8988T (cell line): ENCODE measurements around the gene IFRD1.

ENCODE experiments used
- DNase-seq: peaks from one replicate; pipeline ENCODE4 v3.0.0; 2011

The IFRD1 gene, protein sequence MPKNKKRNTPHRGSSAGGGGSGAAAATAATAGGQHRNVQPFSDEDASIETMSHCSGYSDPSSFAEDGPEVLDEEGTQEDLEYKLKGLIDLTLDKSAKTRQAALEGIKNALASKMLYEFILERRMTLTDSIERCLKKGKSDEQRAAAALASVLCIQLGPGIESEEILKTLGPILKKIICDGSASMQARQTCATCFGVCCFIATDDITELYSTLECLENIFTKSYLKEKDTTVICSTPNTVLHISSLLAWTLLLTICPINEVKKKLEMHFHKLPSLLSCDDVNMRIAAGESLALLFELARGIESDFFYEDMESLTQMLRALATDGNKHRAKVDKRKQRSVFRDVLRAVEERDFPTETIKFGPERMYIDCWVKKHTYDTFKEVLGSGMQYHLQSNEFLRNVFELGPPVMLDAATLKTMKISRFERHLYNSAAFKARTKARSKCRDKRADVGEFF

DNA sequence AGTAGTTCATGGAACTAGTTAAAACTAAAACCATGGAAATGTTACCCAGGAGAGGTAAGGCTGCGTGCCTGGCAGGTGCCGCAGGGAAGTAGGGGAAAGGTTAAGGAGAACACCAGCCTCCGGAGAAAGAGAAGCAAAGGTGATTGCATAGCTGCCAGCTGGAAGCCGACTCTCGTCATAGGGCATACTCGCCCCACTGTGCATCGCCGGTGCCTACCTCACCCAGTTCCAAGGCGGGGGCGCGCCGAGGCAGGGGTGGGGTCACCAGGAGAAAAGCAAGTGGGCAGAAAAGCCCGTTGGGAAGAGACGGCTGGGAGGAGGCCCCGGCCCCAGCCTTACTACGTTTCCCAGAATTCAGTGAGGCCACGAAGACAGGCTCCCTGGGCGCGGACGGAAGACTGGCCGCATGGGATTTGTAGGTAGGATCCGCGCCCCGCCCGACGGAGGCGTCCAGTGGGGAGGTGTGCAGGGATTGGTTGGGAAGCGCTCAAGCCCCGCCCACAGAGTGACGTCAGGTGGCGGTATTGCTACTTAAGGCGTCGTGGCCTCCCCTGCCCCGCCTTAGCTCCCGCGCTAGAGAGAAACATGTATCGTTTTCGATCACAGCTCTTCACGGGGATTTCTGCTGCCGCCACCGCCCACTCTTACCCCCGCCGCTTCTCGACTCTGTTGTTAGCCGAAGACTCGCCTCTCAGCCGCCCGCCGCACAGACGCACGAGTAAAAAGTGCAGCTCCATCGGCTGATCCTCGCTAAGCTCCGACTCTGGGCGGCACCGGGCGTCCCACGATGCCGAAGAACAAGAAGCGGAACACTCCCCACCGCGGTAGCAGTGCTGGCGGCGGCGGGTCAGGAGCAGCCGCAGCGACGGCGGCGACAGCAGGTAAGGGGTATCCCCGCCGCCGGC lies at the start of gene IFRD1:
Gene IFRD1 (plus strand): TSS at position 559 of the 905 bp plus-strand sequence. CDS start 229 bp downstream, at position 788.
- DNase-seq = peak; percentile 51

DNA sequence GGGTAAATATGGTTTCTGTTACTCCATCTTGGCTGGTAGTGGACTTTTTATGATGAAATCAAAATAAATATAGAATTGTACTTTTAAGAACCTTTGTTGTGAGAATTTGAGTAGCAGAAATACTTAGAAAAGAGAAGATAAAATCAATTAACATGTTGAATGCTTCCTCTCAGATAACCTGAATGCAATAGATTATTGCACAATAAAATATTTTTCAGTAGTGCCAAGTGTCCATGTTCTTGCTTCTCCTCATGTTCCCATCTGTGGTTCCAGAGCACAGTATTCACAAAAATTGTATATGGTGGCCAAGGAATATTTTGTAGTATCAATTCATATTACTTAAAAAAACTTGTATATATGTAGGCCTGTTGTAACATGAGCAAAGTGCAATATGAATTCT lies 45.9 kb upstream of the IFRD1 start:
- DNase-seq = no peak

DNA sequence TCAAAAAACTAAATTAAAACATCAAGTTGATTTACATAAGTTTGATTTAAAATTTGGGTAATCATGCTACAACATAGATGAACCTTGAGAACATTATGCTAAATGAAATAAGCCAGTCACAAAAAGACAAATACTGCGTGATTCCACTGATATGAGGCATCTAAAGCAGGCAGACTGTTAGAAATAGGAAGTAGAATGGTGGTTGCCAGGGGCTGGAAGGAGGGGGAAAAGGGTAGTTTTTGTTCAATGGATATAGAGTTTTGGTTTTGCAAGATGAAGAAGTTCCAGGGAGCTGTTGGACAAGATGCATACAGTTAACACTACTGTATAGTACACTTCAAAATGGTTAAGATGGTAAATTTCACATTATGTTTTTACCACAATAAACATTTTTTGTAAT lies 45.0 kb upstream of the IFRD1 start:
- no peak for DNase-seq

DNA sequence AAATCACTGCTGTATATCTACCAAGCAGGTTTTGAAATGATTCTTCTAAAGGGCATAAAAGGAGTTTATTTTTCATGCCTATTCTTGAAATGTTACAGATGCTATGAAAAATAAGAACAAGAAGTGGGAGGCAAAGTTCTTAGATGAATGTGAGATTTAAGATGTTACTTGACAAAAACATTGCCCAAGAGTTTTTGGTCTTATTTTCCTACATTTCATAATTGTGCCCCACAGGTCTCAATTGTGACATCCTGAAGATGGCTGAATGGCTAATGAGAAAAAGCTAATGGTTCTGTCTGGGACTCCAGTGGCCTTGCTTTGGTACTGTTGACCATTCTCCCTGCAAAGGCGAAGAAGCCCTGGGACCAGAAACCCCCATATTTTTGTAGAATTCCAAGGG lies 43.0 kb upstream of the IFRD1 start:
- no peak for DNase-seq

DNA sequence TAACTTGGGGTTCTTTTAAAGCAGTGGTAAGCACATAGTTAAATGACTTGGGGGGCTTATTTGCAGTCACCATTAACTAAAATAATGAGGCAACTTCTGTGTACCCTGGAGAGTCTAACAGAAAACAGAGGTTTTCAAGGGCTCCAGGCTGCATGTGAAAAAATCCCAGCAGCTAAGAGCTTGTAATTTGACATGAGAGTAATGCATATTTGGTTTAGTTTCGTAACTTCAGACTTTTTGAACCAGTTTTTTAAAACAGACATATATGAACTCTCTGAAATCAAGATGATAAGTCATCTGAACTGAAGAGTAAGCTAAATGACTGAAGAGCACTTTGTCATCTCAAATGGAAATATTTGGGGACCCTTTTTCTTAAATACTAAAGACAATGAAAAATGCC lies 40.2 kb upstream of the IFRD1 start:
- DNase-seq = no peak

DNA sequence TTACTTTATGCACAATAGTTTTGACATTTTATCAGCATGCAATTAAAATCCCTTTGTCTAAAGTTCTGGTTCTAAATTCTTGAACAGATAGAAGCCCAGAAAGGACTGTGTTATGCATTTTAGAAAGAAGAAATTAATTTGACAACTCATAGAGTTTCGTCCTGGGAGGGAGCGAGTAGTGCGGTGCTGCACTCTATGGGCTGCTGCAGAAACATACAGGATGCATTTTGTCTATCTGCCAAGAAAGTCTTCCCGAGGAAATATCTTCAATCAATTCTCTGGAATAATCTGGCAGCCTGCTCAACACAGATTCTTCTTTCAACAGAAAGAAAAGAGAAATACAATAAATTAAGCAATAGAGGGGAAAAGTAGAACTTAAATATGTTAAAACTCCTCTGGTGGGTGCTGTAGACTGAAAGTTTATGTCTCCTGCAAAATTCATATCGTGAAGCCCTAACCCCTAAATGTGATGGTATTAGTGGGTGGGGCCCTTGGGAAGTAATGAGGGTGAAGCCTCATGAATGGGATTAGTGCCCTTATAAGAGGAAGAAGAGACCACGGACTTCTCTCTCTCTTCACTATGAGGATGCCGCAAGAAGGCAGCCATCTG lies 39.0 kb upstream of the IFRD1 start:
- DNase-seq = no peak

DNA sequence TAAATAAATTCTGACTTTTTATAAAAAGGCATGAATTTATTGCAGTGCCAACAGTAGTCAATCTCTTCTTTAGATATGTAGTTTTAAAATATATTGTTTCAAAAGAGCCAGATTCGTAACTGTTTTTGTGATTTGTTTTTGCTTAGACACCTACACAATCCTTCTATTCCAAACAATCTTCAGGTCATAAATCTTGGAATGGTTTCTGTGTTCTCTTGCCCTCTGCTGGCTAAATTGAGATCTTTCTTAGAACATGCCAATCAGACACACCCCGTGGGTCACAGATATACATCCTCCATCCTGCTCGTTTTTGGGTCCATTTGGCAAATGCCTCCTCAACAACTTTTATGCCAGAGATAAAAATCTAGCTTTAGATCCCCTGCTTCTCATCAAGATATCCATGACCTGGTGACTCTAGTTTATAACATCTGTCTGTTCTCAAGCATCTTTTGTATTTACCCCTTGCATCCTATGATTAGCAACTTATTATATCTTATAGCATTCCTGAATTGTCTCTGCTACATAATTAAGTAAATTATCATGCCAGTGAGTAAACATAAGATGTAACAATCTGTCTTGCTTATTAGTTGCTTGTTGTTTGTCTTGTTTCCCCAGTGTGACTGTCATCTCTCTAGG lies 35.3 kb upstream of the IFRD1 start:
- DNase-seq = no peak

DNA sequence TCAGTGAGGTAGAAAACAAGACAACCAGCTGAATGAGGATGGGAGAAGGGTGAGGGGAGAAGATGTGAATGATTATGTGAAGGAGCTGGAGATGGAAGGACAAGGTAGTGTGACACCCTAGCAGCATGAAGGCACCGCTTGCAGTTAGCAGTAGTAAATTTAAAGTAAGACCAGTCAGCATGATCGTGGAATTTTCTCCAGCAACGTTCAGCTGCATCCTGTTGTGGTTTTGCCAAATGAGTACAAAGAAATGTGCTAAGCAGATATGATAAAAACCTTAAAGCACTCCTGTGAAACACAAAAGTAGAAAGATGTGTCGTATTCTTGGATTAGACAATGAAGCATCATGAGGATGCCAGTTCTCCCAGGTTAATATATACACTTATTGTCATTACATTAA lies 34.1 kb upstream of the IFRD1 start:
- DNase-seq = no peak

DNA sequence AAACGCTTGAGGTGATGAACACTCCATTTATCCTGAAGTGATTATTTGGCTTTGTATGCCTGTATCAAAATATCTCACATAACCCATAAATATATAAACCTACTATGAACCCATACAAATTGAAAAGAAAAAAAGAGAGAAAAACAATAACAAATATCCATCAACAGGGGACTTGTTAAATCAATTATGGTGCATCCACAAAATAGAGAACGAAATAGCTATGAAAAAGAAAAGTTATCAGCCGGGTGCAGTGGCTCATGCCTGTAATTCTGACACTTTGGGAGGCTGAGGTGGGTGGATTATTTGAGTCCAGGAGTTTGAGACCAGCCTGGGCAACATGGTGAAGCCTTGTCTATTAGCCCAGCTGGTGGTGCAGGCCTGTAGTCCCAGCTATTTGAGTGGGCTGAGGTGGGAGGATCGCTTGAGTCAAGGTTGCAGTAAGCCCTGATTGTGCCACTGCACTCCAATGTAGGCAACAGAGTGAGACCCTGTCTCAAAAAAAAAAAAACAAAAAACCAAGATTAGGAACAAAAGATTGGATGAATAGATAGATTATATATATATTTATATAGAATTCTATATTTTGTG lies 30.6 kb upstream of the IFRD1 start:
- DNase-seq = no peak

DNA sequence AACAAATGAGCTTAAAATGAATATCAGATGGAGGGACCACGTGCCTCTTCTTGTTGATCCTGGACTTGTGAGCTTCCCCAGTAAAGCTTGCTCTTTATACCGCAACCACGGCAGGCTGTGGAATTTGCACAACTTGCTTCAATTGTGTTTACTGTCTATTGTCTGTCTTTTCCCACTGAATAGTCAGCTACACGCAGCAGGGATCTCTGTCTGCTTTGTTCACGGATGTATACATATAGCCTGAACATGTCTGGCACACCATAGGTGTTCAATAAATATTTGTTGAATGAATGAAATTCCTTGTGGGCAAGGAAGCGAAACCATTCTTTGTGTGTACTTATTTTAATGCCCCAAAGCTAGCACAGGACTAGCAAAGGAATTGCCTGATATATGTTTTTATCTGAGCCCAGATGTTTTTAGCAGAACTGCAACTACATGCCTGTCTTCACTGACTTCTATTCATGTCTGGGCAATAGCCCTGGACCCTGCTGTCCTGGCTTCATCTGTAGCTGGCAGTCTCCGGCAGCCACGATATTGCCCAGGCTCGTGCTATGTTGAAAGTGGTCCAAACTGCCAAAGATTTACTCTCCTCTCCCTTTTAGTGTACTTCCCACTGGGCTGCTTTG lies 29.9 kb upstream of the IFRD1 start:
- DNase-seq = no peak

DNA sequence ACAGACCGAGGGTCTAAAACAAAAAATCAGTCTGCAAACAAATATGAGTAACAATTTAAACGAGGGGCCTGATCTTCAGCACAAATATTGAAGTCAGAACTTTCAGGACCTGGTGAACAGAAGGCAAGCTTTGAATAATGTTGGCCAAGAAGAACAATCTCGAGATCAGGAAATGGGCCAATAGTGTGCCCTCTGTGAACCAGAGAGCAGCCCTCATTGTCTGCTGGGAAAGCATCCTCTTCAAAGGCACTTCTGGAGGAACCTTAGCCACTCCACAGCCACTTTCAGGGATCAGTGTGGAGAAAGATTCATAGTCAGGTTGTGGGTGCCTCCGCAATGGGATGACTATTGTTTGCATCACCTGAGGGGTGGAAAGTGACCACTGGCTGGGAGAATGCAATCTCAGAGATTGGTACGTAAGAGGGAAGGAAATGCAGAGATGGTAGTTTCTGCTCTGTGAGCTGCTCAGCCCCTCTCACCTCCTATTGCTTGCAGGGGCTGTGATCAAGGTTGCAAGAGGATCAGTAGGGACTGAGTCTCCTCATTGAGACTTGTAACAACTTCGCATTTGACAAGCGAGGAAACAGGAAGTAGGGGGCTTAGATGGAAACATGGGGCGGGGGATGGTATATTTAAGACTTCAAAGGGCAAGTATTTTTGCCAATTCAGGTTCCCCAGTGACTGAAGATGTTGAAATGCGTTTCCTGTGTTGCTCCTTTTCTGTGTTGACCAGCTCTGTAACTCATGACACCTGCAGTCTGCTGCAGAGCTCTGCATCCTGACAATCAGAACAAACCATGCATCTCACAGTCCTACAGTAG lies 28.4 kb upstream of the IFRD1 start:
- no peak for DNase-seq

DNA sequence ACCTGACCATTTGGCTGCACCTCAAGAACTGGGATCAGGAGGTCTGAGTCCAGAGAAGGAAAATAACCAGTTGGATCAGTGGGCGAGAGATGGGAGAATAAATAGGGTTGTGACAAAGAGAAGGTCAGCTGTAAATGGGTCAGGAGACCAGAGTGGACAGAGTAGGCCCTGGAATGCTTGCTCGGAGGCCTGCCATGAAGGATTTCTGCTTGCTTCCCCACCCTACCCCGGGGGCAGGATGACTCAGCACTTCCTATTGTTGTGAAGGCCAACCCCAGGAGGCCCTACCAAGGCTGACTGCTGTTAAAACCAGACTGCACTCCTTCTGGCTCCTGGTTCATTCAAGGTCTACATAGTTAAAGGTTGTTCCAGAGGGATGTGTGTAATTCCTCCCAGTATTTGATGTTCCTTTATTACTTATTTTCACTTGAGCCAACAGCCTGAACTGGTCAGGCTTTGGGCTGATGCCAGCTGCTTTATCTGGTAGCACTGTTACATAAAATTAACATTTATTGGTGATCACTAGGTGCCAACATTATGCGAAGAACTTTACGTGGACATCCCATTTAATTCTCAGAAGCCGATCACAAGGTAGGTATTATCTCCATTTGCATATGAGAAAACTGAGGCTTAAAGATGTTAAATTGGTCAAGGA lies 27.3 kb upstream of the IFRD1 start:
- DNase-seq = no peak

DNA sequence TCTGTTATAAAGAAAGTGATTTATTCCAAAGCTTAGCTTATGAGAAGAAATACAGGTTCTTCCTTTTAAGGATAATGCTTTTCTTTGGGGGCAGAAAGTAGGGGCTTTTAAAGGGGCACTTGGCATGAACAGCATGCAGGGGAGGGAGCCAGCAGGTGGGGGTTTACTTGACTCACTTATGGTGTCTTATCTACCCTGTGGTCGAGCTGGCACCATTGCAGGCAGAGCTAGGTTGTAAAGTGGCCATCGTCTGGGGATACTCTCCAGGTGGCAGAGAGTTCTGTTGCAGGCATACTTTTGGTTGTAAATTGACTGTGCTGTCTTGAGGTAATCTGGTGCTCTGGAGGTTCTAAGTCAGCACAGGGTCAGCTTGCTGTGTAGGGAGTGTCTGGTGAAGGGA lies 26.3 kb upstream of the IFRD1 start:
- DNase-seq = no peak

DNA sequence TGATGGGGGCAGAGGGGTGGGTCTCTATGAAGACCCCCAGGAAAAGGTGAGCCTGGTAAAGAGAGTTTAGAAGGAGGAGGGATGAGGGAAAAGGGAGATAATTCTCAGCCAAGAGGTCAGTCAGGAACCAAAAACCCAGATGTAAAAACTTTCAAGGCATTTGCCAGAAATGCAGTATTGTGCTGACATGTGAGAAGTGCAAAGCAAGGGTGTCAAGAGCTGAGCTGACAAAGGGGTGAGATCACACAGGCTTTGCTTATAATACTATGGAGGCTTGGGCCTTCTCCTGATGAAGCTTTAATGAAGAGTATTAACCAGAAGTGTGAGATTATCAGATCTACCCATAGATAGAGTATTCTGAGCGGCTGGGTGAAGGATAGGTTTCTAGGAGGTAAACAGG lies 22.3 kb upstream of the IFRD1 start:
- no peak for DNase-seq

DNA sequence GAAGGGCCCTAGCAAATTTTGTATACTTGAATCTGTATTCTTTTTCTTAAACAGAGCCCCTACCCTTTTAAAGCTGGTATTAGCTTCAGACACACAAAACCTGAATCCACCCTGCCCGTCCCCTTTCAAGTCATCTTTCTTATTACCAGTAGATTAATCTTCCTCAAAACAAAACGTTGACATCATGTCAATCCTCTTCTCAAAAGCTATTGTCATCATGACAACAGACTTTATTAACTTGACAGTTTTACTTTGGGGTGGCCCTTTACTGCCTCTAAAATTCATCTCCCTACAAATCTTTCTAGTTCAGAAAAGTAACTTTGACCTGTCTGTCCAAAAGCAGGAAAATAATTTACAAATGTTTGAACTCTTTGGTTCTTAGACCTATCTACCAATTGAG lies 21.5 kb upstream of the IFRD1 start:
- no peak for DNase-seq

DNA sequence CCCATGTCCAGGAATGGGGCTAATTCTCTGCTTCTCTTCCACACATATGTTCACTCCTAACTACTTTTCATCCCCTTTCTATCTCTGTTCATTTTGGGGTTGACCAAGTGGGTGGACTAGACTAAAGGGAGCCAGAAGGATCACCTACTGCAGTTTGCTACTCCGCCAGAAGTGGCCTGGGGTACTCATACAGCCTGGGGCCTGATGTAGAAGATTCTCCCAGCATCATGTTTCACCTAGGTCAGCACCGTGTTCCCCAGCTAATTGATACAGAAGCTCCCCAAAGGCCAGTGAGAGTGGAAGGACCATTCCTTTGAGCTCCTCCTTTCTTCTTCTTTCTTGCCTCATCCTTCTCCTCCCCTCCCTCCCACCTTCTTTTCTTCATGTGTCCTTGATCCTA lies 19.6 kb upstream of the IFRD1 start:
- no peak for DNase-seq

DNA sequence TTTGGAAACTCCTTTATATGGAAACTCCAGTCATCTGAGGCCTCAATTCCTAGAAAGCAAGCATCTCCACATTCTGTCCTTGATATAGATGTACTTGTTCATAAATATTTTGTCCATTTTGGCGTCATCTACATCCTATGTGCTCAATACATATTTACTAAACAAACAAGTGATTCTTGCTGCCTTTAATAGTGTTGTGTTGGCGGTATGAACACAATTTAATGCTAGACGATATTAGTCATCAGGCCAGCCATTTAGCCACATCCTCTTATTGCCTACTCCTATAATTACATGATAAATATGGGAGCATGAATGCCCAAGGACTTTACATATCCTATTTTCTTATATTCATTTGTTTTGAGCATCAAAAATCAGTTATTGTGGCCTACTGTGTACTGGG lies 18.5 kb upstream of the IFRD1 start:
- no peak for DNase-seq

DNA sequence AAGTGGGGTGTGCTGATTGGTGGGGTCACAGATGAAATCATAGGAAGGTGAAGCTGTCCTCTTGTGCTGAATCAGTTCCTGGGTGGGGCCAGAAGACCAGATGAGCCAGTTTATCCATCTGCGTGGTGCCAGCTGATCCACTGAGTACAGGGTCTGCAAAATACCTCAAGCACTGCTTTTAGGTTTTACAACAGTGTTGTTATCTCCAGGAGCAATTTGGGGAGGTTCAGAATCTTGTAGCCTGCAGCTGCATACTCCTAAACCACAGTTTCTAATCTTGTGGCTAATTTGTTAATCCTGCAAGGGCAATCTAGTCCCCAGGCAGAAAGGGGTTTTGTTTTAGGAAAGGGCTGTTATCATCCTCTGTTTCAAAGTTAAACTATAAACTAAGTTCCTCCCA lies 17.0 kb upstream of the IFRD1 start:
- no peak for DNase-seq

DNA sequence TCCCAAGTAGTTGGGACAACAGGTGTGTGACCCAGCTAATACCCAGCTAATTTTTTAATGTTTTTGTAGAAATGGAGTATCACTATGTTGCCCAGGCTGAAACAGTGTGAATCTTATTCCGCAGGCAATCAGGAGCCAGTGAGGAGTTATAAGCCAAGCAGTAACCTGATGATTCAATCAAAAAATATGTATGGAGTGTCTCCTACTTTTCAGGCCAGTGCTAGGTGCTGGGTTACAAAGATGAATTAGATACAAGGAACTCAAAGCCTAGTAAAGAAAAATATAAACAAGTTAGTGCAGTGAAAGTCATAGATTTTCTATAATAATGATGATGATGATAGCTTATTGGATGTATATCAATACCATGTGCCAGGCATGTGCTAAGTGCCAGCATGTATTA lies 13.2 kb upstream of the IFRD1 start:
- DNase-seq = no peak

DNA sequence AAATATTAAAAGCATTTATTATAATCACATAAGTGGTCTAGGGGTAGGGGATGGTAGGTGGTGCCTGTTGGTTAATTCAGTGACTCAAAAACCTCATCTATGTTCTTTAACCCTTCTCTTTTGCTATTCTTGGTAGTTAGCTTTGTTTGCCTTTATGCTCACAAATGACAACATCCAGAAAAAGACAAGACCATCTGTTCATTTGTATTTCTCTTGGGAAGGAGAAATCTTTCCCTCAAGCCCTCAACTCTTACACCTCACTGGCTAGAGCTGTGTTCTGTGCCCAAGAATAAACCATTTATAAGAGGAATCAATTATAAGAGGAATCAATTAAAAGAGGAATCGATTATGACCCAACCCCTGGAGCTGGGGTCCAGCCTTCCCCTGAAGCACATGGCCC lies 10.8 kb upstream of the IFRD1 start:
- DNase-seq = no peak

DNA sequence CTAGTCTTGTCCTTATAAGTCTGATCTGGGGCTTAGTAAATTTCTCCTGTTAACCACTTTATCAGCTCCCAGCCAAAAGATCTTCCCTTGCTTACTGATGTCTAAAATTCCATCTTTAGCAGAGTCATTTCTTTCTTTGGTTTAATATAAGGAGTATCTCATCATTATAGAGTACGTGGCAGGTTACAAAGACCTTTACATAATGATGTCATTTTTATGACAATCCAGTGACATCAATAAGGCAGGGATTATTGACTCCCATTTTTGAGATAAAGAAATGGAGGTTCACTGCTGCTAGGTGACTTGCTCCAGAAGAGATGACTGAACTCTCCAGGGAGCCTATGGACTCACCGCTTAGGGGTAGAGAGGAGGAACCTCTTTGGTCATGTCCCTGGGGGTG lies 8.1 kb upstream of the IFRD1 start:
- DNase-seq = no peak
